Measurements from ENCODE around the gene THBS1. TPM values are rescaled to one million over a fixed set of nuclear protein-coding genes. Genes with fewer than 3 reads are reported as not detected.

Gene THBS1
- total and polyA plus RNA-seq, 3 donors from 2014 or later: 12.6 to 20.7 (median 13.9) TPM

DNA sequence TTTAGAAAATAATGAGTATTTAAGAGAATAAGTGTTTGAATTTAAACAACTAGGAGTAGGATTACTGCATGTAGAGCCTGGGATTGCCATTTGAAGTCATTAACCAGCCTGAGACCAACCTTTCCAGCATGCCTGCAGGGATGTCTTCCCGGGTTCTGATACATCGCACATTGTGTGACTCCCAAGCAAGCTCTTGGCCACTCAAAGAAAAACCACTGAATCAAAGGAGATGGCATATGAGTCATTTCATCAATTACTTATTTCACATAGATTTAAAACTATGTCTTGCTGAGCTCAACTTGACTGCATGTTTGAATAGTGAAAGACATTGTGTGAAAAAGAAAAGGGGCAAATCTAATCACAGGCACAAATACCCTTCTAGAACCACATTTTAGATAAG lies 15.0 kb upstream of the THBS1 start:
- no peak overlapping the region for H3K4me3 ChIP-seq
- H3K27ac ChIP-seq: no peak overlapping the region
- no peaks in the 10 kb centered on the region for H3K27me3 ChIP-seq
- 91 to 96% methylated on average over 2 of the region's 2 CpGs for WGBS, 2 donors
- H3K9me3 ChIP-seq: no peaks in the 10 kb centered on the region
- H3K36me3 ChIP-seq (ENCODE audit: low read depth, missing control alignments): no peaks in the 10 kb centered on the region
- no peak for DNase-seq
- H3K4me1 ChIP-seq: no peaks in the 10 kb centered on the region
- intact Hi-C loops (cut with DNase I; ENCODE audit: low total_unique reads): no loop called here
- TF ChIP-seq POLR2A (IDR thresholded peaks at IDR 0.05): no peak
- TF ChIP-seq, protein P1, sequence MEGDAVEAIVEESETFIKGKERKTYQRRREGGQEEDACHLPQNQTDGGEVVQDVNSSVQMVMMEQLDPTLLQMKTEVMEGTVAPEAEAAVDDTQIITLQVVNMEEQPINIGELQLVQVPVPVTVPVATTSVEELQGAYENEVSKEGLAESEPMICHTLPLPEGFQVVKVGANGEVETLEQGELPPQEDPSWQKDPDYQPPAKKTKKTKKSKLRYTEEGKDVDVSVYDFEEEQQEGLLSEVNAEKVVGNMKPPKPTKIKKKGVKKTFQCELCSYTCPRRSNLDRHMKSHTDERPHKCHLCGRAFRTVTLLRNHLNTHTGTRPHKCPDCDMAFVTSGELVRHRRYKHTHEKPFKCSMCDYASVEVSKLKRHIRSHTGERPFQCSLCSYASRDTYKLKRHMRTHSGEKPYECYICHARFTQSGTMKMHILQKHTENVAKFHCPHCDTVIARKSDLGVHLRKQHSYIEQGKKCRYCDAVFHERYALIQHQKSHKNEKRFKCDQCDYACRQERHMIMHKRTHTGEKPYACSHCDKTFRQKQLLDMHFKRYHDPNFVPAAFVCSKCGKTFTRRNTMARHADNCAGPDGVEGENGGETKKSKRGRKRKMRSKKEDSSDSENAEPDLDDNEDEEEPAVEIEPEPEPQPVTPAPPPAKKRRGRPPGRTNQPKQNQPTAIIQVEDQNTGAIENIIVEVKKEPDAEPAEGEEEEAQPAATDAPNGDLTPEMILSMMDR (IDR thresholded peaks at IDR 0.05): no peak

DNA sequence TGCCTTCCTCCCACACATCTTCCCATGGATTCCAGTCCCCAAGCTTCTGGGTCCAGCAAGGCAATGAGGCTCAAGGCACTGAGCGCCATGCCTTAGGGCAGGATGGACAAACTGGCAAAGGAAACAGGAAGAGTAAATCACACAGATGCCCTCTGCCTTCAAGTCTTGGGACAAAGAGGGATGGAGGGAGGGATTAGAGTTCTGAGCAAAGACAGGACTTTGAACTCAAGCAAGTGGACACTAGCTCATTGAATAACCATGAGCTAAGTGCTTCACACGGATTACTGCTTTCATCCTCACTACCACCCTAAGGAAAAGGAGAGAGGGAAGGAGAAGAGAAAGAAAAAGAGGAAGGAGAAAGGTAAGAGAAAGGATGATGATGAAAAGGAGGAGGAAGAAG lies 7.6 kb upstream of the THBS1 start:
- TF ChIP-seq POLR2A (IDR thresholded peaks at IDR 0.05): no peak
- TF ChIP-seq, protein P1 (IDR thresholded peaks at IDR 0.05): no peak
- 92 to 99% methylated on average over 2 of the region's 2 CpGs for WGBS, 2 donors
- DNase-seq: no peak
- no peak overlapping the region for H3K27ac ChIP-seq
- no peaks in the 10 kb centered on the region for H3K27me3 ChIP-seq
- H3K4me3 ChIP-seq: no peak overlapping the region
- no peaks in the 10 kb centered on the region for H3K36me3 ChIP-seq (ENCODE audit: low read depth, missing control alignments)
- H3K9me3 ChIP-seq: no peaks in the 10 kb centered on the region
- H3K4me1 ChIP-seq: no peaks in the 10 kb centered on the region
- intact Hi-C loops (cut with DNase I; ENCODE audit: low total_unique reads): no loop called here

DNA sequence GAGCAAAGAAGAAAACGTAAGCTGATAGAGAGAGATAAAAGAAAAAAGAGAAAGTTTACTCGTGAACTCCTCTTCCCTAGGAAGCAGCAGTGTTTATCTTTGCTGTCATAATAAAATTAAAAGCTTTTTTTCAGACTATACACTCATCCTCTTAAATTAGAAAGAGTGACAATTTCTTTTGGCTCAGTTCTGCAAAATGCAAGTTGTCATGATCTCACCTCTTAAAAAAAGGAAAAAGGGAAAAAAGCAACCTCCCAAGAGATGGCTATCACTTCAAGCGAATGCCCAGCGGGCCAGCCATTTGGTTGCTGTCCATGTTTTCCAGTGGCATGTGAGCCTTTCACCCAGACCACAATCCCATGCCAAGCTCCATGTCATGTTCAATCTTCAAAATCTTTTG lies 7.0 kb upstream of the THBS1 start:
- Histone ChIP-seq H3K27me3 (no peaks in the 10 kb centered on the region), H3K27ac (no peak overlapping the region), H3K36me3 (ENCODE audit: low read depth, missing control alignments) (no peaks in the 10 kb centered on the region), H3K9me3 (no peaks in the 10 kb centered on the region), H3K4me3 (no peak overlapping the region), H3K4me1 (no peaks in the 10 kb centered on the region)
- TF ChIP-seq POLR2A (IDR thresholded peaks at IDR 0.05): no peak
- TF ChIP-seq, protein P1 (IDR thresholded peaks at IDR 0.05): no peak
- DNase-seq: no peak
- WGBS, 2 donors: 82 to 87% methylated on average over 4 of the region's 4 CpGs
- intact Hi-C loops (cut with DNase I; ENCODE audit: low total_unique reads): no loop called here

DNA sequence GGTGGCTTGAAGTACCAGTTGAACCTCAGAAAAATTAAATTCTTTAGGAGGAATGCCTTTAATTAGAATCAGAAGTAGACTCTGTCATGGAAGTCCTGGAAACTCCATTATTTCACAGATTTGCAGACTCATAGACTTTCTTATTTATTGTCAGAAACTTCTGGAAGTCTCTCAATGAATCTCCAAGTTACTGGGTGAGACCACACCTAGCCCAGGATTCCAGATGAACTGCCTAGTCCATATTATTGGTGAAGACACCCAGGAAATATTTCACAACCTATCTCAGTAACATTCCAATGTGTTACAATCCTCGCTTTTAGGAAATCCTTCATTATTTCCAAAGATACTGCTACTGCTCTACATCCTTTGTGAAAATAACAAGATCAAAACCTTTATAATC lies 6.5 kb upstream of the THBS1 start:
- intact Hi-C loops (cut with DNase I; ENCODE audit: low total_unique reads): no loop called here
- H3K27me3 ChIP-seq: no peaks in the 10 kb centered on the region
- 98 to 100% methylated on average over 1 of the region's 1 CpG for WGBS, 2 donors
- no peak overlapping the region for H3K4me3 ChIP-seq
- H3K36me3 ChIP-seq (ENCODE audit: low read depth, missing control alignments): no peaks in the 10 kb centered on the region
- no peak for DNase-seq
- H3K4me1 ChIP-seq: no peaks in the 10 kb centered on the region
- H3K9me3 ChIP-seq: no peaks in the 10 kb centered on the region
- TF ChIP-seq, protein P1 (IDR thresholded peaks at IDR 0.05): no peak
- TF ChIP-seq POLR2A (IDR thresholded peaks at IDR 0.05): no peak
- H3K27ac ChIP-seq: no peak overlapping the region

DNA sequence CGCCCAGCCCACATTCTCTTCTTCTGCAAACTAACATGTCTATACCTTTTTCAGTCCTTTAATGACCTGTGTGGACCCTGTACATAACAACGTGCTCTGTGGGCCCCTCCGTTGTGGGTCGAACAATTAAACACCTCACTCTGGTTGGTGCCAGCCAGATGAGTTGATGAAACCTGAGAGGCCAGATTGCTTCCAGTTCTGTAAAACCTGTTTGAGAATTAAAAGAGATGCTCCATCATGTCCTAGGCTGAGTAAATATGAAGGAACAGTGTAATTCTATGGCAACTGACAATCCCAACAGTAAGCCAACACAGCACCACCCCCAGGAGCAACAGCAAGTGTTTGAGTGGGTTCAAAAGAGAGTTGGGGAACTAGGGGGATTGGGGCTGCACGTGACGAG lies 5.7 kb upstream of the THBS1 start:
- no peak overlapping the region for H3K27ac ChIP-seq
- 90 to 92% methylated on average over 6 of the region's 6 CpGs for WGBS, 2 donors
- H3K4me1 ChIP-seq: no peaks in the 10 kb centered on the region
- H3K4me3 ChIP-seq: no peak overlapping the region
- TF ChIP-seq, protein P1 (IDR thresholded peaks at IDR 0.05): no peak
- TF ChIP-seq POLR2A (IDR thresholded peaks at IDR 0.05): no peak
- intact Hi-C loops (cut with DNase I; ENCODE audit: low total_unique reads): no loop called here
- H3K36me3 ChIP-seq (ENCODE audit: low read depth, missing control alignments): no peaks in the 10 kb centered on the region
- DNase-seq: no peak
- H3K27me3 ChIP-seq: no peaks in the 10 kb centered on the region
- no peaks in the 10 kb centered on the region for H3K9me3 ChIP-seq
